Hematopoietic multipotent progenitor cell (in vitro differentiated cells): ENCODE measurements around the gene TMEM201. TPM values are rescaled to one million over a fixed set of nuclear protein-coding genes. Genes with fewer than 3 reads are reported as not detected.
"Not testable (repeated sequence)": the region's sequence is repeated elsewhere in the genome, so short reads cannot be mapped to it uniquely, and the experiment has no call there.

ENCODE experiments used
- DNase-seq, 3 donors: peaks; one replicate each; pipeline ENCODE4 v3.0.0-alpha.2; 2011 to 2015; ENCODE audit warnings: low read depth in 2 of 3, low spot score in 2 of 3
- total RNA-seq: library from RNA; depleted of rRNA; stranded (reverse); fragments of >200 nt; gene quantifications from one replicate; pipeline ENCODE4 v1.2.3, GENCODE V29; 2012

Gene TMEM201
- total RNA-seq, 1 donor: 20.7 TPM

DNA sequence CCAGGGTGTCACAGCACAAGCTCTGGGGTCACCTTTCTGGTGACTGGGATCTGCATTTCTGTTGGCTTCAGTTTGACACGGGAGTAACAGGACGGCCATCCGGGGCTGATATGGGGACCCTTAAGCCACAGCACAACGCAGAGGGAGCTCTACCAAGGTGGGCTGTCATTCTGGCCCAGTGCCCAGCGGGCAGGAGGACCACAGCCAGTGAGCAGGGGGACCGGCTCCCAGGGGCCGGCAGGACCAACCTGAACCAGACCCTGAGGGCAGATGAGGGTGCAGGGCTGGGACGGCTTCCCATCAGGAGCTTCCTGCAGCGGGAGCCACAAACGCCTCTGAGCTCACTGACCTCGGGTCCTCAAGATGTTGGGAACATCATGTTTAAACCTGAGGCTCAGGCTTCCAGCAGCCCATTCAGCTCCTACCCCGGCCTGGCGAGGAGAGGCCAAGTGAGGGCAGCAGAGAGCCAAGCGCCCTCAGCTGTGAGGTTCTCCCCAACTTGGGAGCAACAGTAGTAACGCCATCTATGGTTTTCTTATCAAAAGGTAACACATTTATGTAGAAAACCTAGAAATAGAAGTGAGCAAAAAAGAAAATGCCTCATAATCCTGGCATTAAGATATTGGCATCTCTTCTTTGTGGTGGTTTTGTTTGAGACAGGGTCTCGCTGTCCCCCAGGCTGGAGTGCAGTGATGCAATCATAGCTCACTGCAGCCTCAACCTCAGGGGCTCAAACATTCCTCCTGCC lies 26.8 kb downstream of the TMEM201 start:
- peak in 2 of 3 donors; percentile 73 to 78 for DNase-seq

GRCh38 chr1:9618909-9619679 lies 30.4 kb downstream of the TMEM201 start:
- no peak for DNase-seq

- DNase-seq: no peak
Observed at GRCh38 chr1:9621032-9621431, 32.3 kb downstream of the TMEM201 start.

DNA sequence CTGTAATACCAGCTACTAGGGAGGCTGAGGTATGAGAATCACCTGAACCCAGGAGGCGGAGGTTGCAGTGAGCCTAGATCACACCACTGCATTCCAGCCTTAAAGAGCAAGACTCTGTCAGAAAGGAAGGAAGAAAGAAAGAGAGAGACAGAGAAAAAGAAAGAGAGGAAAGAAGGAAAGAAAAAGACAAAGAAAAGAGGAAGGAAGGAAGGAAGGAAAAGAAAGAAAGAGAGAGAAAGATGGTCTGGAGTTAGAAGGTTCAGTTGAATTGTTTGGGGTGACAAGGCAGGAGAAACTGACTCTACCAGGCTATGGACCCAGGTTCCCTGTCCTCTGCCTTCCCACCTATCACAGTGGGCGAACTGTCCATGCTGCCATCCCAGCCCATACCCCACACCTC lies 35.4 kb downstream of the TMEM201 start:
- DNase-seq: no peak

DNA sequence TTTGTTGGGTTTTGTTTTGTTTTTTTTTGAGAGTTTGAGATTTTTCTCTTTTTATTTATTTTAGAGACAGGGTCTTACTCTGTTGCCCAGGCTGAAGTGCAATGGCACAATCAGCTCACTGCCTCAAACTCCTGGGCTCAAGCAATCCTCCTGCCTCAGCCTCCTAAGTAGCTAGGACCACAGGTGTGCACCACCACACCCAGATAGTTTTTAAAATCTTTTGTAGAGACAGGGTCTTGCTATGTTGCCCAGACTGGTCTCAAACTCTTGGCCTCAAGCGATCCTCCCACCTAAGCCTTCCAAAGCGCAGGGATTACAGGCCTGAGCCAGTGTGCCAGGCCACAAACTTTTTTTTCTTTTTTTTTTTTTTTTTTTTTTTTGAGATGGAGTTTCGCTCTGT lies 36.3 kb downstream of the TMEM201 start:
- DNase-seq: not testable (repeated sequence)

DNA sequence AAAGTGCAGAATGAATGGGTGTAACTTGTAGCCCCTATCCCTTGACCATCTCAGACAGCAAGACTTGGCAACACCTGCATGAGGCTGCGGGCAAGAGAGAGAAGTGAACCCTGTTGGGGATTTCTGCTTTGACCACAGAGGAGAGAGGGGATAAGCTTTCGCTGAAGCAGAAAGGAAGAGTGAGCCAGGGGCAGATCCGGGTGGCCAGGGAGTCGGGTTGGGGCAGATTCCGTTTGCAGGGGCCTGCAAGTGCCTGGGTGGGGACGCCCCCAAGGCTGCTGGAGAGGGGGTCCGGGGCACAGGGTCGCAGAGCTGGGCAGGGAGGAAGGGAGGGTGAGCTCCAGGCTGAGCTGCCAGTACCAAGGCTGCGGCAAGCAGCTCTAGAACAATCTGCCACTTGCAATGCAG lies 37.5 kb downstream of the TMEM201 start:
- DNase-seq: peak in 2 of 3 donors; percentile 58 to 75

DNA sequence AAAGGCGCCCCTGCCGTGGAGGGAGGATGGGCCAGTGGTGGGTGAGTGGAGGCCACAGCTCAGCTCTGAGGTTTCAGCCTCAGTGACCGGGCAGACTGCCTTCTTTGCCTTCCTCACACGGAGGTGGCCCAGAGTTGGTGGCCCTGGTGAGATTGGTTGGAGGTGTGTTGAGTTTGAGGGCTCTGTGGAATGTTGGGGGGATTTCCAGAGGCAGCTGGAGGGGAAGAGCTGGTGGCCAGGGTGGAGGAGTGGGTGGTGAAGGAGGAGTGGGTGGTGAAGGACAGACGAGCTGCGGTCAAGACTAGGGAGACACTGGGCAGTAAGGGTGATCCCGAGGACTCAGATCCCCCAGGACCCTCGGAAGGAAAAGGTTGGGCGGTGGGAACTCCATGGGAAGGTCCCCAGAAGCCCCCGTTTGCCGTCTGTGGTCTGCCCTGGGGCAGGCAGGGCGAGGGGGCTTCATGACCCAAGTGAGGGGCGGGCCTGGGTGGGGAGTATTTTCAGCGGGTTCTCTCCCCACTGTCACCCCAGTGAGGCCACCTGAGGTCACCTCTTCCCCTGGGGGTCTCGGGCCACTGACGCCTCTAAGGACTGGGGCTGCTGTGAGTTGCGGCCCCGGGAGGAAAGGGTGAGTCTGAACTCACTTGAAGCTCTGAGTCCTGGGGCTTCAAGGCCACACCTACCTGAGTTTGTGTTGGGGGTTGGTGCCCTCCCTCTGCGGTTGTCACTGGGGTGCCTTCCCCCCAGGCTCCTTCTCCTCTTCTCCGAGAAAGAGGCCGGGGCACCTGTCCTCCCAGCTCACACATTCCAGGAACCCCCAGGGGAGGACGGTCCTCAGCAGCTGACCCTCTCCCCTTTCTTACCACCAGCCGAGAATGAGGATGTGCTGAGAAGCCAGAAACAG lies 40.1 kb downstream of the TMEM201 start:
- DNase-seq: peak in 2 of 3 donors; percentile 52 to 53

- DNase-seq: peak in 2 of 3 donors; percentile 86 to 91
Observed at GRCh38 chr1:9629445-9630201, 40.9 kb downstream of the TMEM201 start.

DNA sequence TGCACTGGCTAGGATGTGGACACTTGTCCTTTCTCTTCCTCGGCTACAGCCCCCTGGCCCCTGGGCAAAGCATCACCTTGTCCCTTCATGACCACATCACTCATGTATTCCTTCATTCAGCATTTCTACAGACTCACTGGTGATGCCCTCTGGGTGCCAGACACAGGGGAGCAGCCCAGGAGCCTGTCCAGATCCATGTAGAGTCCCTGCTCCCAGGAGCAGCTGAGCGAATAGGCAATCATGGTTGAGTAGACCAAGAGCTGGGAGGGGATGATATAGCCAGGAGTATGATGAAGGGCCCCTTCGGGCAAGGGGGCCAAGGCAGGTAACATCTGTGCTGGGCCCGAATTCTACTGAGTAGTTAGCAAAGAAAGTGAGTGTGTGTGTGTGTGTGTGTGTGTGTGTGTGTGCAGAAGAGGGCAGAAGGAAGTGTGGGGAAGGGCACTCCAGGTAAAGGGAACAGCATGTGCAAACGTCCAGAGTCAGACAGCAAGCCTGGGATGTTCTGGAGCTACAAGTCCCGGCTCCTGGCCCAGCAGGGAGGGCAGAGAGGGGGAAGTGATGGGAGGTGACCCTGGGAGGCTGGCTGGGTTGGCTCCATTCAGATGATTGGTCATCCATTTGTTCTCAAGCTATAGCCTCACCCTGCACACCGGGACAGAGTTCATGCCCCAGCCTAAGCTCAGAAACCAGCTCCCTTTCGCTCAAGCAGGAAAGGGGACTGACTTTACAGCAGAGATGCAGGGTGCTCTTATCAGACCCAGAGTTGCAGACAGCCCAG lies 41.8 kb downstream of the TMEM201 start:
- DNase-seq: peak in 2 of 3 donors; percentile 36 to 44

DNA sequence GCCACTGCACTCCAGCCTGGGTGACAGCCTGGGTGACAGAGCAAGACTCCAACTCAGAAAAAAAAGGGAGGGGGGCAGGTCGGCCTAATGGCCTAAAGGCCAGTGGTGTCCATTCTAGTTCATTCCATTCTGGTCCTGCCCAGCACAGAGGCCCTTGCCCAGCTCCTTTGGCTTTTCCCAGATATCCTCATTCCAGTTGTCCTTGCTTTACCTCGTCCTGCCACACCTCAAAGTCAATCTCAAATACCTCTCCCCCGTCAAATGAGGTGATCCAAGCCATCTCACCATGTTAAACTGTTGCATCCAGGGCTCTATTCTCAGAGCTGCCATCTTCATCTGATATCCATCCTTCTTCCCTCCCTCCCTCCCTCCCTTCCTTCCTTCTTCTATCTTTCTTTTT lies 42.9 kb downstream of the TMEM201 start:
- DNase-seq: no peak

GRCh38 chr1:9633493-9633892 lies 44.8 kb downstream of the TMEM201 start:
- no peak for DNase-seq

GRCh38 chr1:9634582-9634981 lies 45.9 kb downstream of the TMEM201 start:
- DNase-seq: no peak

- no peak for DNase-seq
Observed at GRCh38 chr1:9639227-9639626, 50.5 kb downstream of the TMEM201 start.

DNA sequence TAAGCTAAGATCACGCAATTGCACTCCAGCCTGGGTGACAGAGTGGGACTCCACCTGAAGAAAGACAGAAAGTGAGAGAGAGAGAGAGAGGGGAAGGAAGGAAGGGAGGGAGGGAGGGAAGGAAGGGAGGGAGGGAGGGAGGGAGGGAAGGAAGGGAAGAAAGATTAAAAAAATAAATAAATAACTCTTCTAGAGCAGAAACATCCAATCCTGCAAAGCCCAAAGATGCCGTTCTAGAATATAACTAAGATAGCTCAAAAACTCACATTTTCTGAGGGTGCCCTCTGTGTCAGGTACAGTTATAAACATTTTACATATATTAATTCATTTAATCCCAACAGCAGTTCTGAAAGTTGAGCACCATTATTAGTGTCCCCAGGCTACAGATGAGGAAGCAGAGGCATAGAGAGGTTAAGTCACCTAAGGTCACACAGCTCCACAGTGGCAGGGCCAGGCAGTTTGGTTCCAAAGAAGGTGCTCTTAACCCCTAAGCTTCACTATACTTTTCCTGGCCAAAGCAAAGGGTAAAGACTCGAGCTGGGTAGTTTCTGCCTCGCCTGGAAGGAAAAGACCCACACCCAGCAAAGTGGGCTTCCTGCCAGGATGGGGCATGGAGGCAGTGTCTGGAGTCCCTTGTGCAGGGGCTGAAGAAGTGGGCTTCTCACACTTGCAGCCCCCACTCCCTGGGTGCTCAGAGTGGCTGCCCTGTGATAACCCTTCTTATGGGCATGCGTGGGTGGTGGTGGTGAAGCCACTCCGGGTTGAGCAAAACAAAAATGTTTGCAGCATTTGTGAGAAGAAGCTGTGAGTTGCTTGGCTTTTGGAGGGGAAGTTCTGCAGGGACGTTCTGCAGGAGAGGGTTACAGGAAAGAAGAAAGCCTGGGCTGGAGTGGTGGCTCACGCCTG lies 54.9 kb downstream of the TMEM201 start:
- no peak for DNase-seq

- no peak for DNase-seq
Observed at GRCh38 chr1:9646037-9646436, 57.3 kb downstream of the TMEM201 start.

GRCh38 chr1:9648171-9648570 lies 59.5 kb downstream of the TMEM201 start:
- no peak for DNase-seq

DNA sequence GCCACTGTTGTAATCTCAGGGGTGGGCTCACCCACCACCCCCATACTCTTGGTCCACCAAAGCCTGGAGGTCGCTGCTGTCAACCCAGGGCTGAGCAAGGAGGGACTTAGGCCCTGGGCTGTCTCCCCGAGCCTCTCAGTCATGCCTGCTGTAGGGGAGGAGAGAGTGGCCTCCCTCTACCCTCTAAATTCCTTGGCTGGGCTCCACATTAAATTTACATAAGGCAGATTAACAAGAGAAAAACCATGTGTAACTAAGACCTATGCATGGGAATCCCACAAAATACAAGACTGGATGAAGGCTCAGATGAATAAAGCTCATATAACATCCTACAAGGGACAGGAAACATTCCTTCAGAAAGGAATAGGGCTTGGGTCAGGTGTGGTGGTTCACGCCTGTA lies 61.1 kb downstream of the TMEM201 start:
- no peak for DNase-seq

GRCh38 chr1:9651220-9651564 lies 62.5 kb downstream of the TMEM201 start:
- no peak for DNase-seq
